ENCODE measurements around the gene RABL6.

DNA sequence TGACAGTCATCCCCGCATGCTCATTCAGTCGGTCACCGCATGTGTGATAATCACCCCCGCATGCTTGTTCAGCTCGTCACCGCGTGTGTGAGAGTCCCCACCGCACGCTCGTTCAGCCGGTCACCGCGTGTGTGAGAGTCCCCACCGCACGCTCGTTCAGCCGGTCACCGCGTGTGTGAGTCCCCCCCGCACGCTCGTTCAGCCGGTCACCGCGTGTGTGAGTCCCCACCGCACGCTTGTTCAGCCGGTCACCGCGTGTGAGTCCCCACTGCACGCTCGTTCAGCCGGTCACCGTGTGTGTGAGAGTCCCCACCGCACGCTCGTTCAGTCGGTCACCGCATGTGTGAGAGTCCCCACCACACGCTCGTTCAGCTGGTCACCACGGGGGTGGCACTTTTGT, 82.1 kb downstream of the RABL6 start:
- TF ChIP-seq POLR2AphosphoS5 (IDR thresholded peaks at IDR 0.05; ENCODE audit: borderline replicate concordance, low read depth, low read length) = no peak; the same call in 1 of the 2 replicates
- TF ChIP-seq EZH2 (IDR thresholded peaks at IDR 0.05) = no peak
- TF ChIP-seq FOXP2 (optimal IDR thresholded peaks at IDR 0.05; ENCODE audit: control extremely low read depth, extremely low read length, insufficient read depth) = no peak

Data from SK-N-MC (cell line).